Adrenal gland (tissue), 5 donors: ENCODE data around the gene YKT6.

Source experiments
- CTCF ChIP-seq, 6 experiments: fragments of 450-650 bp in 4 of 6; fragments of 200-600 bp in 2 of 6; sonication (generic) in 1 of 6; IDR thresholded peaks; 1 replicate in 5 of 6; 2 replicates in 1 of 6; pipeline versions ENCODE4 v1.5.1 to v1.8.0; 2016 to 2021; ENCODE audit warnings: antibody characterized with exemption in 6 of 6, mild to moderate bottlenecking in 2 of 6, moderate library complexity in 1 of 6
- POLR2A ChIP-seq, 2 donors: fragments of 450-650 bp; IDR thresholded peaks; one replicate each; pipeline ENCODE4 v1.6.1; 2017; ENCODE audit warnings: antibody characterized with exemption in 2 of 2, mild to moderate bottlenecking in 2 of 2, moderate library complexity in 1 of 2
- donor health status: DM: no; HTN: no; CAD: no.

- no peak for TF ChIP-seq CTCF (IDR thresholded peaks at IDR 0.05)
- no peak for TF ChIP-seq POLR2A (IDR thresholded peaks at IDR 0.05)
Observed at GRCh38 chr7:44223362-44224079, 22.7 kb downstream of the YKT6 start.
